ENCODE measurements around the gene TRIM31.

TRIM31 gene

GRCh38 chr6:30113003-30113759 lies at the start of gene TRIM31:
TSS of gene TRIM31 (minus strand) at chr6:30113090. CDS start at chr6:30112805, 285 bp downstream.
- no peak for DNase-seq

GRCh38 chr6:30162265-30163089 lies 49.6 kb upstream of the TRIM31 start:
- no peak for DNase-seq

- DNase-seq, result no peak
These were observed 48.1 kb upstream of the TRIM31 start, which contains the start of gene TRIM10 for GRCh38 chr6:30160785-30161531. TSS of gene TRIM10 (minus strand) at chr6:30161211. CDS start at chr6:30160858, 353 bp downstream.

GRCh38 chr6:30160008-30160784 lies 47.3 kb upstream of the TRIM31 start:
- no peak for DNase-seq

GRCh38 chr6:30158475-30159040 lies 45.7 kb upstream of the TRIM31 start:
- no peak for DNase-seq

- no peak for DNase-seq
These were observed 45.1 kb upstream of the TRIM31 start for GRCh38 chr6:30157999-30158398.

GRCh38 chr6:30157581-30157980 lies 44.7 kb upstream of the TRIM31 start:
- DNase-seq, result no peak

GRCh38 chr6:30156774-30157173 lies 43.9 kb upstream of the TRIM31 start:
- DNase-seq, result no peak

GRCh38 chr6:30156262-30156599 lies 43.3 kb upstream of the TRIM31 start:
- DNase-seq, result no peak

GRCh38 chr6:30155520-30156261 lies 42.8 kb upstream of the TRIM31 start:
- DNase-seq, result no peak

- no peak for DNase-seq
These were observed 42.0 kb upstream of the TRIM31 start for GRCh38 chr6:30154709-30155519.

GRCh38 chr6:30154061-30154460 lies 41.2 kb upstream of the TRIM31 start:
- no peak for DNase-seq

GRCh38 chr6:30152910-30153610 lies 40.2 kb upstream of the TRIM31 start:
- no peak for DNase-seq

- no peak for DNase-seq
These were observed 39.3 kb upstream of the TRIM31 start for GRCh38 chr6:30152016-30152673.

- DNase-seq, result no peak
These were observed 38.7 kb upstream of the TRIM31 start for GRCh38 chr6:30151580-30151979.

GRCh38 chr6:30150671-30151395 lies 37.9 kb upstream of the TRIM31 start:
- no peak for DNase-seq

- DNase-seq, result no peak
These were observed 37.1 kb upstream of the TRIM31 start for GRCh38 chr6:30149858-30150550.

- no peak for DNase-seq
These were observed 36.3 kb upstream of the TRIM31 start for GRCh38 chr6:30149234-30149633.

Measured in activated gamma-delta T cell treated with Interleukin-2 at 50 U/mL for 16 hours (primary cell).